A673 (cell line): ENCODE results near the gene MYO1F. TPM values are rescaled to one million over a fixed set of nuclear protein-coding genes. Genes with fewer than 3 reads are reported as not detected.

Experiments used
- BruUV-seq: library from RNA; stranded (reverse); fragments of 400-500 nt; replicated peaks from 2 replicates; lab custom pipeline; 2021; lab: Mats Ljungman, UMichigan
- CTCF ChIA-PET: fragments of 300-600 bp; sonication (Branson Sonifier 250); formaldehyde crosslinking; loops from one replicate; lab custom pipeline; 2022; ENCODE audit warnings: antibody characterized with exemption; lab: Charles Lee
- POLR2A ChIA-PET: fragments of 300-600 bp; sonication (Branson Sonifier 250); formaldehyde crosslinking; loops from one replicate; lab custom pipeline; 2022; ENCODE audit warnings: antibody characterized with exemption; ENCODE audit not compliant: low non-redundant PET; lab: Charles Lee
- DNase-seq: peaks from one replicate; pipeline ENCODE4 v3.0.0-alpha.2; 2015; ENCODE audit warnings: low spot score
- H3K27ac ChIP-seq: fragments of 200-600 bp; sonication (generic); 2 replicates; pipeline ENCODE4 v1.5.1; 2016; ENCODE audit warnings: mixed run types, low read depth, mild to moderate bottlenecking, mixed read lengths, antibody characterized with exemption, low read length; ENCODE audit not compliant: poor library complexity, severe bottlenecking
- H3K27me3 ChIP-seq: fragments of 200-600 bp; sonication (generic); replicated peaks from 2 replicates; pipeline ENCODE4 v1.6.1; 2017; ENCODE audit warnings: mixed run types, low read depth, mild to moderate bottlenecking, mixed read lengths, antibody characterized with exemption, low read length; ENCODE audit not compliant: insufficient read depth, poor library complexity
- H3K36me3 ChIP-seq: fragments of 200-600 bp; sonication (generic); 2 replicates; pipeline ENCODE4 v1.6.1; 2016; ENCODE audit warnings: mixed run types, mild to moderate bottlenecking, mixed read lengths, antibody characterized with exemption, low read length; ENCODE audit not compliant: insufficient read depth, poor library complexity, severe bottlenecking
- H3K4me1 ChIP-seq: fragments of 200-600 bp; sonication (generic); 2 replicates; pipeline ENCODE4 v1.6.1; 2017; ENCODE audit warnings: mixed run types, mild to moderate bottlenecking, mixed read lengths, antibody characterized with exemption, low read length; ENCODE audit not compliant: insufficient read depth, poor library complexity, severe bottlenecking
- H3K4me3 ChIP-seq: fragments of 200-600 bp; sonication (generic); 2 replicates; pipeline ENCODE4 v1.5.1; 2016; ENCODE audit warnings: low read depth, mixed run types, mild to moderate bottlenecking, mixed read lengths, low read length; ENCODE audit not compliant: poor library complexity, severe bottlenecking
- H3K9me3 ChIP-seq: fragments of 200-600 bp; sonication (generic); 2 replicates; pipeline ENCODE4 v1.6.1; 2016; ENCODE audit warnings: mixed run types, low read depth, mild to moderate bottlenecking, mixed read lengths, antibody characterized with exemption, low read length; ENCODE audit not compliant: poor library complexity, severe bottlenecking
- EZH2 ChIP-seq: fragments of 200-600 bp; sonication (generic); IDR thresholded peaks from 2 replicates; pipeline ENCODE4 v1.6.1; 2017; ENCODE audit warnings: borderline replicate concordance, low read depth, mild to moderate bottlenecking, mixed read lengths, antibody characterized with exemption, low read length; ENCODE audit not compliant: poor library complexity, severe bottlenecking
- intact Hi-C: fragments of 100-400 bp; cut with micrococcal nuclease; formaldehyde crosslinking; loops from one replicate; pipeline ENCODE4 v1.10.0; 2022; ENCODE audit not compliant: unreplicated experiment
- total RNA-seq: library from RNA; stranded (reverse); gene quantifications from 2 replicates; pipeline ENCODE4 v1.2.3, GENCODE V29; 2021
- TF ChIP-seq, protein P1 (sequence below): fragments of 300-800, 200-600 bp; sonication (generic); conservative IDR thresholded peaks from 2 replicates; pipeline ENCODE4 v1.5.1; 2017; ENCODE audit warnings: low read depth, mild to moderate bottlenecking, antibody characterized with exemption, low read length, moderate library complexity, mixed read lengths

The MYO1F gene
- total RNA-seq, 1 experiment from 2014 or later, result 0.26 TPM

DNA sequence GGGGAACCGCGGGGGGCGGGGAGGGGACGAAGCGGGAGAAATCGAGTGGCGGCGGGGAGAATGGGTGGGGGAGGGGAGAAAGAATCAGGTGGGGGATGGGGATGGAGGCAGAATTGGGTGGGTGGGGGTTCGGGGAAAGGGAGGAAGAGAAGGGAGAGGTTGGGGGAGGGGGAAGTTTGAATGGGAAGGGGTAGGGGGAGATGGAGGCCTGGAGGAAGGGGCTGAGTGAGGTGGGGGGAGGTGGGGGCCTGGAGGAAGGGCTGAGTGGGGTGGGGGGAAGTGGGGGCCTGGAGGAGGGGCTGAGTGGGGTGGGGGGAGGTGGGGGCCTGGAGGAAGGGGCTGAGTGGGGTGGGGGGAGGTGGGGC, 33.7 kb upstream of the MYO1F start:
- no peak for DNase-seq
- POLR2A ChIA-PET, result no interaction called here
- Histone ChIP-seq H3K9me3 (no peaks in the 10 kb centered on the region), H3K27me3 (no peaks in the 10 kb centered on the region), H3K36me3 (no peaks in the 10 kb centered on the region), H3K4me3 (peak overlapping the region; percentile 60), H3K27ac (peak overlapping the region; percentile 75), H3K4me1 (peaks cover 16% of the 10 kb centered on the region)
- TF ChIP-seq, protein P1, sequence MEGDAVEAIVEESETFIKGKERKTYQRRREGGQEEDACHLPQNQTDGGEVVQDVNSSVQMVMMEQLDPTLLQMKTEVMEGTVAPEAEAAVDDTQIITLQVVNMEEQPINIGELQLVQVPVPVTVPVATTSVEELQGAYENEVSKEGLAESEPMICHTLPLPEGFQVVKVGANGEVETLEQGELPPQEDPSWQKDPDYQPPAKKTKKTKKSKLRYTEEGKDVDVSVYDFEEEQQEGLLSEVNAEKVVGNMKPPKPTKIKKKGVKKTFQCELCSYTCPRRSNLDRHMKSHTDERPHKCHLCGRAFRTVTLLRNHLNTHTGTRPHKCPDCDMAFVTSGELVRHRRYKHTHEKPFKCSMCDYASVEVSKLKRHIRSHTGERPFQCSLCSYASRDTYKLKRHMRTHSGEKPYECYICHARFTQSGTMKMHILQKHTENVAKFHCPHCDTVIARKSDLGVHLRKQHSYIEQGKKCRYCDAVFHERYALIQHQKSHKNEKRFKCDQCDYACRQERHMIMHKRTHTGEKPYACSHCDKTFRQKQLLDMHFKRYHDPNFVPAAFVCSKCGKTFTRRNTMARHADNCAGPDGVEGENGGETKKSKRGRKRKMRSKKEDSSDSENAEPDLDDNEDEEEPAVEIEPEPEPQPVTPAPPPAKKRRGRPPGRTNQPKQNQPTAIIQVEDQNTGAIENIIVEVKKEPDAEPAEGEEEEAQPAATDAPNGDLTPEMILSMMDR, result no peak
- TF ChIP-seq EZH2, result no peak
- CTCF ChIA-PET, result no interaction called here
- intact Hi-C loops, result no loop called here
- no TSS peak for BruUV-seq

DNA sequence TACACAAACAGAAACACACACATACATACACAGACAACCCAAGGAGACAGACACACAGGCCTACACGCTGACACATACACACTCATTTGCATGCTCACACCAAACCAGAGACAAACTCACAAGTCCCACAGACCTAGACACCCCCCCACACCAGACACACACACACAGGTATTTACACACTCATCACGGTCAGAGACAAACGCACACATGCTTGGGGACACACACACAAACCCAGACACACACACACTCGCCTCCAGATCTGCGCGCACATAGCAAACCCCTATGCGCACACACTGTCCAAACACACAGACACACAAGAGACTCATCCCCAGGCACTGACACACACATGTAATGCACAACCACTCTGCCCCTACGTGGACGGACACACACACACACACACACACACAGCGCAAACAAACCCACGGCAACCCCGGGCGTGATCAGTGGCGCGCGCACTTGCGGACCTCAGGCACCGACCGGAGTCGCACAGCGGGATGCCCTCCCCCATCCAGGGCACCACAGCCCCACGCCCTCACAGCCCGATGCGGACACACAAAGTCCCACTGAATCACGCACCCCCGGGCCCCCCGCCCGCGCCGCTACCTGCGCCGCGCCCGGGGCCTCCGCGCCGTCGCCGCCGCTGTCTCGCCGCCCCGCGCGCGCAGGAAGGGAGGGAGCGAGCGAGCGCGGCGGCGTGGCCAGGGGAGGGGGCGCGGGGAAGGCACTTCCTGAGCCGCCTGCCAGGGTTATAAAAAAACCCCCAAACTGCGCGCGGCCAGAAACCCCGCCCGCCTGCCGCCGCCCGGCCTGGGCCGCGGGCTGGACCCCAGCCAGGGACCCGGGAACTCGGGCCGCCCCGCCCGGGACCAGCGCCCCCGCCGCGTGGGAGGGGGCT, 33.0 kb upstream of the MYO1F start, which contains the start of gene ADAMTS10:
ADAMTS10 (minus strand) TSS at position 675 of the 895 bp plus-strand sequence. CDS start 5,005 bp downstream, outside the sequence.
- ChIA-PET CTCF (no interaction called here), POLR2A (no interaction called here)
- no peaks in the 10 kb centered on the region for H3K36me3 ChIP-seq
- peak; percentile 64 for DNase-seq
- no peaks in the 10 kb centered on the region for H3K9me3 ChIP-seq
- TSS peak; percentile 90 for BruUV-seq
- TF ChIP-seq, protein P1, result no peak
- no peak for TF ChIP-seq EZH2
- peak within 1 kb of the TSS; percentile 60 for H3K4me3 ChIP-seq
- intact Hi-C loops, result no loop called here
- H3K27me3 ChIP-seq, result no peaks in the 10 kb centered on the region
- H3K4me1 ChIP-seq, result peaks cover 16% of the 10 kb centered on the region
- peak within 1 kb of the TSS; percentile 75 for H3K27ac ChIP-seq

DNA sequence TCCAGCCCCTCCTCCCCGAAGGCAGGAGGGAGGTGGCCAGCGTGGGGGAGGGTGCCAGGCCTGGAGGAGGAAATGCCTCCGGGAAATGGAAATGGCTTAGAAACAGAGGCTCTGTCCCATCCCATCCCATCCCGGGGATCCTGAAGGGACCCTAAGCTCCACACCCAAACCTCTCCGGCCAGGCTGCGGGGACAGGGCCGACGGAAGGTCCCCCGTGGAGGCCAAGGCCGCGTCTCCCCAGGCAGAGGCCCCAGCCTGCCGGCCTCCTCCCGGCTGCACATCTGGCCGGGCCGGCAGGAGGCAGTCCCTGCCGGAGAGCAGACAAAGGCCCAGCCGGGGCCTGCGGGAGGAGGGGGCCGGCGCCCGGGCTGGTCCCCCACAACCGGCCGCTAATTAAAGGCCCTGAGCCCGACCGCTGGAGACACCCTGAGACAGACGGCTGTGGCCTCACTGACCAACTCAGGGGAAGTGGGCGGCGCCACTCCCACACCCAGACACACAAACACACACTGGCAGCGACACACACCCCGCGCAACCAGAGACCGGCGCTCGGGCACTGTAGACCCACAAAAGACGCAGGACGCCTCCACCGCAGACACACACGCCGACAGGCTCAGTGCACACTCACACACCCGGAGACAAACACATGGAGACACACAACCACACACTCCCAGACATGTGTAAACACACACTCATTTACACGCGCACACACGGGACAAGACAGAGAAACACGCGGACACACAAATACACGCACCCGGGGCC, 32.2 kb upstream of the MYO1F start:
- TF ChIP-seq, protein P1, result peak; percentile 43; the same call in 1 of the 2 replicates
- no peak for TF ChIP-seq EZH2
- DNase-seq, result peak; percentile 70
- no peaks in the 10 kb centered on the region for H3K27me3 ChIP-seq
- POLR2A ChIA-PET, result no interaction called here
- peak overlapping the region; percentile 60 for H3K4me3 ChIP-seq
- H3K4me1 ChIP-seq, result peaks cover 16% of the 10 kb centered on the region
- H3K27ac ChIP-seq, result peak overlapping the region; percentile 75
- peaks cover 5% of the 10 kb centered on the region for H3K9me3 ChIP-seq
- intact Hi-C loops, result no loop called here
- peaks cover 7% of the 10 kb centered on the region for H3K36me3 ChIP-seq
- CTCF ChIA-PET, result no interaction called here
- BruUV-seq, result no TSS peak
